HG03575 (cell line): ENCODE data around the gene UCP3.

Experiments
- ATAC-seq: cut with Tn5 transposase; IDR thresholded peaks from one replicate; pipeline ENCODE4 v1.9.1; 2021; ENCODE audit not compliant: unreplicated experiment, insufficient number of reproducible peaks, low FRiP score; ENCODE audit errors: extremely low read depth

UCP3 gene

GRCh38 chr11:74008373-74009229 is at the start of gene UCP3:
TSS of gene UCP3 (minus strand) at chr11:74009085. CDS start at chr11:74007042, 2,043 bp downstream.
- ATAC-seq, result no peak

GRCh38 chr11:74057249-74058151 is 48.6 kb upstream of the UCP3 start:
- no peak for ATAC-seq

- ATAC-seq, result no peak
These were observed 47.1 kb upstream of the UCP3 start for GRCh38 chr11:74055938-74056337.

GRCh38 chr11:74050465-74050864 is 41.6 kb upstream of the UCP3 start:
- ATAC-seq, result no peak

GRCh38 chr11:74048993-74049392 is 40.1 kb upstream of the UCP3 start:
- ATAC-seq, result no peak

- ATAC-seq, result no peak
These were observed 35.7 kb upstream of the UCP3 start for GRCh38 chr11:74044538-74044937.

GRCh38 chr11:74043450-74043849 is 34.6 kb upstream of the UCP3 start:
- no peak for ATAC-seq

GRCh38 chr11:74037309-74037708 is 28.4 kb upstream of the UCP3 start:
- ATAC-seq, result no peak

- no peak for ATAC-seq
These were observed 26.4 kb upstream of the UCP3 start for GRCh38 chr11:74035264-74035663.

GRCh38 chr11:74033046-74033445 is 24.2 kb upstream of the UCP3 start:
- ATAC-seq, result no peak

GRCh38 chr11:74030723-74031676 is 22.1 kb upstream of the UCP3 start:
- no peak for ATAC-seq

- no peak for ATAC-seq
These were observed 16.7 kb upstream of the UCP3 start for GRCh38 chr11:74025467-74026166.

GRCh38 chr11:74024261-74025029 is 15.6 kb upstream of the UCP3 start:
- no peak for ATAC-seq

- no peak for ATAC-seq
These were observed 14.4 kb upstream of the UCP3 start for GRCh38 chr11:74023276-74023675.

GRCh38 chr11:74022546-74022945 is 13.7 kb upstream of the UCP3 start:
- no peak for ATAC-seq

GRCh38 chr11:74021998-74022397 is 13.1 kb upstream of the UCP3 start:
- ATAC-seq, result no peak

GRCh38 chr11:74020539-74020938 is 11.7 kb upstream of the UCP3 start:
- no peak for ATAC-seq

GRCh38 chr11:74019860-74020259 is 11.0 kb upstream of the UCP3 start:
- no peak for ATAC-seq
